T follicular helper cell (primary cell): ENCODE results near the gene DLG1.

Source experiments
- DNase-seq: peaks from one replicate; pipeline ENCODE4 v3.0.0-alpha.2; 2020; ENCODE audit warnings: low read depth

The DLG1 gene

GRCh38 chr3:197014942-197015575 is 283.4 kb downstream of the DLG1 start:
- no peak for DNase-seq

- no peak for DNase-seq
These were observed 284.4 kb downstream of the DLG1 start for GRCh38 chr3:197014024-197014423.

GRCh38 chr3:197012540-197012883 is 285.9 kb downstream of the DLG1 start:
- no peak for DNase-seq

- no peak for DNase-seq
These were observed 286.5 kb downstream of the DLG1 start for GRCh38 chr3:197011780-197012539.

- DNase-seq, result no peak
These were observed 287.7 kb downstream of the DLG1 start for GRCh38 chr3:197010556-197011351.

- no peak for DNase-seq
These were observed 288.8 kb downstream of the DLG1 start for GRCh38 chr3:197009532-197010019.

- DNase-seq, result no peak
These were observed 289.8 kb downstream of the DLG1 start for GRCh38 chr3:197008436-197009209.

- no peak for DNase-seq
These were observed 290.5 kb downstream of the DLG1 start for GRCh38 chr3:197007953-197008352.

- no peak for DNase-seq
These were observed 291.0 kb downstream of the DLG1 start for GRCh38 chr3:197007296-197007940.

- no peak for DNase-seq
These were observed 291.6 kb downstream of the DLG1 start for GRCh38 chr3:197006860-197007259.

- DNase-seq, result no peak
These were observed 292.0 kb downstream of the DLG1 start for GRCh38 chr3:197006446-197006845.

GRCh38 chr3:197003461-197004385 is 294.7 kb downstream of the DLG1 start:
- no peak for DNase-seq

- DNase-seq, result peak; percentile 74
These were observed 295.5 kb downstream of the DLG1 start for GRCh38 chr3:197002701-197003454.

GRCh38 chr3:197001972-197002700 is 296.3 kb downstream of the DLG1 start:
- DNase-seq, result no peak

GRCh38 chr3:197001106-197001971 is 297.1 kb downstream of the DLG1 start:
- DNase-seq, result no peak

GRCh38 chr3:197000211-197000610 is 298.2 kb downstream of the DLG1 start:
- no peak for DNase-seq

GRCh38 chr3:196998966-196999760 is 299.2 kb downstream of the DLG1 start:
- DNase-seq, result no peak
